Fibroblast of lung (primary cell): ENCODE measurements around the gene FAM98C.

Source experiments
- EZH2 ChIP-seq: IDR thresholded peaks from 2 replicates; pipeline ENCODE4 v1.5.1; 2012; ENCODE audit warnings: low read length, control low read depth, mild to moderate bottlenecking; ENCODE audit errors: missing control alignments
- TF ChIP-seq, protein P1 (sequence below), 2 donors: IDR thresholded peaks in 1 of 2; conservative IDR thresholded peaks in 1 of 2; 1 replicate in 1 of 2; 2 replicates in 1 of 2; pipeline ENCODE4 v1.5.1; 2011 to 2012; ENCODE audit warnings: low read length in 2 of 2, control low read depth in 1 of 2, inconsistent platforms in 1 of 2, low read depth in 1 of 2, mild to moderate bottlenecking in 1 of 2

DNA sequence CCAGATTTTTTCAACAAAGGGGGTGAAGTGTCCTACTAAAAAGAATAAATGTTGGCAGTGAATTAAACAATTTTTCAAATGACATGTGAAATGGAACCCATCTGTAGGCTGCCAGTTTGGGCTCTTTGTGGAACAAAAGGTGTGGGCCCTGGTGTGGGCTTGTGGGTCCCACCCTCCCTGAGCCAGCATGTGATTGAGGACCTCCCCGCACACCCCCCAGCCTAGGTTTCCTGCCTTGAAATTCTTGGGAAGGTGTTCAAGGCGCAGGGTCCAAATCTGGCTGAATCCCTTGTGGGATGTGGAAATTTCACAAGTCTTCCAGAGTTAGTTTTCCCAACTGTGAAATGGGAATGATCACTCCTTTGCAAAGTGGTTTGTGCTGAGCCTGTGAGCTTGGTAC lies 19.1 kb upstream of the FAM98C start:
- TF ChIP-seq, protein P1, sequence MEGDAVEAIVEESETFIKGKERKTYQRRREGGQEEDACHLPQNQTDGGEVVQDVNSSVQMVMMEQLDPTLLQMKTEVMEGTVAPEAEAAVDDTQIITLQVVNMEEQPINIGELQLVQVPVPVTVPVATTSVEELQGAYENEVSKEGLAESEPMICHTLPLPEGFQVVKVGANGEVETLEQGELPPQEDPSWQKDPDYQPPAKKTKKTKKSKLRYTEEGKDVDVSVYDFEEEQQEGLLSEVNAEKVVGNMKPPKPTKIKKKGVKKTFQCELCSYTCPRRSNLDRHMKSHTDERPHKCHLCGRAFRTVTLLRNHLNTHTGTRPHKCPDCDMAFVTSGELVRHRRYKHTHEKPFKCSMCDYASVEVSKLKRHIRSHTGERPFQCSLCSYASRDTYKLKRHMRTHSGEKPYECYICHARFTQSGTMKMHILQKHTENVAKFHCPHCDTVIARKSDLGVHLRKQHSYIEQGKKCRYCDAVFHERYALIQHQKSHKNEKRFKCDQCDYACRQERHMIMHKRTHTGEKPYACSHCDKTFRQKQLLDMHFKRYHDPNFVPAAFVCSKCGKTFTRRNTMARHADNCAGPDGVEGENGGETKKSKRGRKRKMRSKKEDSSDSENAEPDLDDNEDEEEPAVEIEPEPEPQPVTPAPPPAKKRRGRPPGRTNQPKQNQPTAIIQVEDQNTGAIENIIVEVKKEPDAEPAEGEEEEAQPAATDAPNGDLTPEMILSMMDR (conservative IDR thresholded peaks at IDR 0.05 in 1 of 2, IDR thresholded peaks at IDR 0.05 in 1 of 2; ENCODE audit: low read depth in 1 of 2, low read length in 2 of 2) = no peak
- TF ChIP-seq EZH2 = no peak
